Measurements from ENCODE around the gene CNTNAP2.
"Not testable (repeated sequence)": the region's sequence is repeated elsewhere in the genome, so short reads cannot be mapped to it uniquely, and the experiment has no call there.

The CNTNAP2 gene

DNA sequence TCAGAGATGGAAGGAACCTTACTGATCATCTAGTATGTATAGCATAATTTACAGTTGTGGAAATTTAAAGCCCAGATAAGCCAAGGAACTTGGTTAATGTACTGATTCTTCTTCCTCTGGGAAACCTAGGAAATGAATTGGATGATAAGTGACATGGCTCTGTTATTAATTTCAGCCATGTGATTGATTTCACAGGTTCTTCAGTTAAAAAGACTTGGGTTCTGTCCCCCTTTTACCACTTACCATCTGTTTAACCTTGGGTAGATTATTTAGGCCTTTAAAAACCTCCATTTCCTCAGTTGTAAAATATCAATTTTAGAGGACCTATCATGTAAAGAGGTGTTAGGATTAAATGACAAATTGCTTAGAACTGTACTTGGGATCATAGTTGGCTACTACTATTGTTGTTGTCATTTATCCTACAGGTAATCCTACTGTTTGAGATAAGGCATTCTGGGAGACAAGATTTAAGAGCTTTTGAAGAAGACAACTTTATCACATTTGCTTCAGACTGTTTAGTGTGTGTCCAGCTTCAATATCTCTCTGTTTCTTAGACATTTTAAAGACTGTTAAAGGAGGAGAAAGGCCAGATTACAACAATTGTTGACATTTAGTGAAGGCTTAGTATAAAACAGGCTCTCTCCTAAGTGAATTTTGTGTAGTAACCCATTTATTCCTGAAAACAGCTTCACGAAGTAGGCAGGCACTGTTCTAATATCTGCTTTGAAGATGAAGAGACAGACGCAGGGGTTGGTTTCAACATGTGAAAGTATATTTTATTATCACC is 1476.9 kb downstream of the CNTNAP2 start:
- no peak for DNase-seq

DNA sequence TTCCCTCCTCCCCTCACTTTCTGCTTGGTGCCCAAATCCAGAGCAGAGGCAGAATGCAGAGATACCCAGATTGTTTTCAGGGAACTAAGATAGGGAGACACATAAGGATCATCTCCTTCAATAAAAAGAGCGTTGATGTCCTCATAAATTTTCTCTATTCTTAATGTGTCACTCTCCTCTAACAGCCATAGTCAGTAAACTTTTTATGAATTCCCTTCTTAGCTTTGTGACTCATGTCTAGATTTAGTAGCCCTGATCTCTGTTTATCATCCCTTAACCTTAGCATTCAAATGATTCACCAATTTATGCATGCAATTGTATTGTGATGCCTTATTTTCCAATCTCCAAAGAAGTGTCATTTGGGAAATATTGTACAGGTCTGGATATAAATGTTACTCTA is 1478.4 kb downstream of the CNTNAP2 start:
- DNase-seq: no peak

GRCh38 chr7:147598687-147599086 is 1482.1 kb downstream of the CNTNAP2 start:
- DNase-seq: not testable (repeated sequence)

DNA sequence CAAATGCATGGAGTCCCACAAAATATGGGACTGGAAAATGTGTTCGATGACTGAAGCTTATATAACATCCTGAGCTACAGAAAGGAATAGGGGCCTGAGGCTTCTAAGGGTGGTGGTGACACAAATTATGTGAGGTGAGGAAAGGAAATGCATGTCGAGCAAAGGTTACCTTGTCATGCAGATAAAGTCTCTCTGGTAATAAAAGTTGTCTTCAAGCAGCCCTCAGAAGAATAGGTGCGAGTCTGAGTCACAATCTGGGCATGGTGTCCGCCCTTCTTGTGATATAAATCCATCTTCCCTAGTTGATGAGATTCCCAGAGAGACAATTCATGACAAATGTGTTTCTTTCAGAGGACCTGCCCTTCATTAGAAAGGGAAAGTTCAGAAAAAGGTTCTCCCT is 1488.7 kb downstream of the CNTNAP2 start:
- DNase-seq: no peak

- no peak for DNase-seq
These were observed 1490.7 kb downstream of the CNTNAP2 start for GRCh38 chr7:147607157-147607800.

DNA sequence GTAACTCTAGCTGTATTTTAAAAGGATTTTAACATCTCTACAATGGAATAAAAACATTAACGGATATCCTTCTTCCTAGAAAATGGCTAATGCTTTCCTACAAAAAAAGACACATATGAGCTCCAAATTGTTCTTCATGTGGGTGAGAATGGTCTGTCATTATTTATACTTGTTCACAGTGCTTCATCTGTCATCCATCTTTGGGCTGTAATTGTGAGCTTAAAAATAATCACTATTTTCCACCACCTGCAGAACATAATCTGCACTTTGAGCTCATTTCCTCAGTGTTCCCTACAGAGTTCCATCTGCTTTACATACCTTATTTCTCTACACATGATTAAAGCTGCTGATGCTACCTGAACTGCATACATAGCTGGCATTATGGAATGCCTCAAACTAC is 1494.8 kb downstream of the CNTNAP2 start:
- DNase-seq: no peak

DNA sequence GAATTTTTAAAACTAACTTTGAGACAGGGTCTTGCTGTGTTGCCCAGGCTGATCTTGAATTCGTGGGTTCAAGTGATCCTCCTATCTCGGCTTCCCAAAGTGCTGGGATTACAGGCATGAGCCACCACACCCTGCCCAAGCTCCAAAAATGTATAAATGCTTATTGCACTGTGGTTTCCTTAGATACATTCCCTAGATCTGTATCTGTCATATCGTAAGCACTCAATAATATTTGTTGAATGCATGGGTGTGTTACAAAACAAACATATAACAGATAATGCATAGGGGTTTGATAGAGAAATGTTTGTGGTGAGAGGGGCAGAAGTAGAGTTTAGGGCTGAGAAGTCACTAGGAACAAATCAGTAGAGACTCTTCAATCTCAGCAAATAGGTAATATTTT is 1518.7 kb downstream of the CNTNAP2 start:
- no peak for DNase-seq

- no peak for DNase-seq
These were observed 1520.0 kb downstream of the CNTNAP2 start for GRCh38 chr7:147636553-147636952.

- no peak for DNase-seq
These were observed 1522.0 kb downstream of the CNTNAP2 start for GRCh38 chr7:147638566-147638965.

GRCh38 chr7:147639037-147639436 is 1522.4 kb downstream of the CNTNAP2 start:
- no peak for DNase-seq

DNA sequence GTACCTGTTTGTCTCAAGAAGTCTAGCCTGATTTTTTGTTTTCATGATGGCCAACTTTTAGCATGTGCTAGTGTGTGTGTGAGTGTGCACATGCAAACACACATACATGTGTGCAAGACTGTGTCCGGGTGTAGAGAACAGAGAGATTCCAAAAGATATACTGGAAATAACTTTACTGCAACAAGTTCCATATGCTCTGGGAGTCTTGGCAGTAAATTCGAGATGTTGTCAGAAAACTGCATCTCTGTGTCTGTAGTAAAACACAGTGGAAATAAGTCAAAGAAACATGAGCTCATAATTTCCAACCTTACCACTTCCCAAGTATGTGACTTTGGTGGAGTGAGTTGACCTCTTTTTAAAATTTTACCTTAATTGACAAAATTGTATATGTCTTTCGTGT is 1523.2 kb downstream of the CNTNAP2 start:
- DNase-seq: no peak

DNA sequence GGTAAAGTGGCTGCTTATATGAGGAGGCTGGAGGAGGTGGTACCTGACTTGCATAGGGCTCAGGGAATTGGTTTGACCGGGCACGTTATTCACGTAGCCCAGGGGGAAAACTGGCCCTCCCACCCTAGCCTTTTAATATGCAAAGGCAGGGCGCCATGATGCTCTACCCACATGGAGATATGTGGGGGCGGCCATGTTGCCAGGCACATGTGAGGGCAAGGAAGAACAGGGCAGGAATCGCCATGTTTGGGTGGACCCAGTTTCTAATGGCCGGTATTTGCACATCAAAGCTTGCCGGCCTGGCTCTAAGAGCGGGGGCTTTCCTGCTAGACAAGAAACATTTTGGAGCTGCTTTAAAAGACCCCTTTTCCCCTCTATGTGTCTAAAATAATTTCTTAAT is 1524.2 kb downstream of the CNTNAP2 start:
- DNase-seq: no peak

- DNase-seq: no peak
These were observed 1530.0 kb downstream of the CNTNAP2 start for GRCh38 chr7:147646568-147646967.

- DNase-seq: no peak
These were observed 1534.4 kb downstream of the CNTNAP2 start for GRCh38 chr7:147650991-147651390.

GRCh38 chr7:147651601-147652000 is 1535.0 kb downstream of the CNTNAP2 start:
- DNase-seq: no peak

DNA sequence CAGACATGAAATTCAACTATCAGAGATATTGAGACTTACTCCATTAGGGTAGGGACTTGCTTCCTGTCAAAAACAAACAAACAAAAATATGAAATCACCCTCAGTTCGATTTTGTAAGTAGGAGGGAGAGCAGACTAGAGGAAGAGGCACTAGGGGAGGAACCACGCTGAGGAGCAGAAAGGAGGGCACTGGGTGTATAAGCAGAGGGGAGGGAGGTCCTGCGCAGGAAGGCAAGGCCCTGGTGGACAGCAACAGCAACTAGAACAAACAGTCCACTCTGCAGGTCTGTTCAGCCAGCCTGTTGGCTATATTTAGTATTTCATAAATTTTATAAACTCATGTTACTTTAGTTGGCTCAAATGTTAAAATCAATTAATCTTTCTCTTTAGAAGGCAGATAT is 1536.9 kb downstream of the CNTNAP2 start:
- no peak for DNase-seq

DNA sequence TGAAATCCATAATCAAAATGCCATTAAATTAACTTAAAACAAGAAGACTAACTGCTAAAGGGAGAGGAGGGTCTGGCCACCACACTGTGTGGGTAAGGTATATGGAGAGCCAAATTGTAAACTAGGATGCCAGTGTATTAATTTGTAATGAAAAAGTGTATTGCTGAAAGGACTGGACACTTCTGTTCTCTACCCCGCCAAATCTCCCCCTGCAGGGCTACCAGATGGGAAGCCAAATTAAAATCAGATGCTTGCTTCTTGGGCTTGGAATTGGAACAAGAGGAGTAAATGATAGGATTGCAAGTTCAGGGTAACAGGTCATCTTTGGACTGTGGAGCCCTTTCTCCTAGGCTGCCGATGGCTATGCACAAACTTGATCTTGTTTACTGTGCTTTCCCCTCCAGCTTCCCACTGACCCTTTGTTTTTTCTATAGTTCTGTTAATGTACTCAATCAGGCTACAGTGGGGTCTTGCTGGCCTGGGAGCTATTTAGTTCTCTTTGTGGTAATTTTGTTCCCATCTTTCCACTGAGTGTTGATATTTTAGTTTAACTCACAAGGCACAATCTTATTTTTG is 1541.9 kb downstream of the CNTNAP2 start:
- no peak for DNase-seq

DNA sequence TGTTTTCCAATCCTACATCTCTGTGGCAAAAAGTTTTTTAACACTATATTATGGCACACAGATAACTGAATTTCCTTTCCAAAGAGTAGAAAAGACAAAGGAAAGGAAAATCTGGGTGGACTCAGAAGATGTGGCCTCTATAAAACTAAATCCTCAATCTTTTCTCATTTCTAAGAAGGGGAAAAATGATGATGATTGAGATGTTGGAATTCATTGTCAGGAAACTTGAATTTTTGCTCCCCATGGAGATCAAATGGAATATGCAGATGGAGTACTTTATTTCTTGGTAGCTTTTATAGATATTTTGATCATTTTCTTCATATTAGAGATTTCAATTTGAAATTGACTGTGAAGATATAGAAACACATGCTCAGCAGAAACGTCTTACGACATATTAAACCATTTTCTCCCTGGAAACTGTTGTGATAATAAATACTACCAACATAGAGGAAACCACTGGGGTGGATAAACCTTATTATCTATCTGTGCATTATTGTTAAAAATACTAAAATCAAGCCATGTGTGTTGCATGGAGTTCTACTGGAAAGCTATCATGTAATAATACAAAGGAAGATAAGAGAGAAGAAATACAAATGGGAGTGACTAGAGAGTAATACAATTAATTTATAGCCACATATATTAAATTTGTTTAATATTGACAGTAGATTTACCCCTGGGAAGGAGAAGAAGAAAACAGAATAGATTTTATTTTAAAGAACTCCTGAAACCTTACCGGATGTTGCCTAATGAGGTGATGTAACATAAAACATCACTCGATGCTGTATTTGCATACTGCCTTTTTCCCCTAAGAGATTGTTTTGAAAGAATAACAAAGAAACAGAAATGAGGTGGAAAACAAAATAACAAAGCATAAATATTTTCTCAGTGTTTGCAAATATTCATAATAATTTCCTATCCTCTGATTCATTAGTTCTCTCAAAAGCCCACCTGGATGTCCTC is 1542.7 kb downstream of the CNTNAP2 start:
- DNase-seq: no peak

DNA sequence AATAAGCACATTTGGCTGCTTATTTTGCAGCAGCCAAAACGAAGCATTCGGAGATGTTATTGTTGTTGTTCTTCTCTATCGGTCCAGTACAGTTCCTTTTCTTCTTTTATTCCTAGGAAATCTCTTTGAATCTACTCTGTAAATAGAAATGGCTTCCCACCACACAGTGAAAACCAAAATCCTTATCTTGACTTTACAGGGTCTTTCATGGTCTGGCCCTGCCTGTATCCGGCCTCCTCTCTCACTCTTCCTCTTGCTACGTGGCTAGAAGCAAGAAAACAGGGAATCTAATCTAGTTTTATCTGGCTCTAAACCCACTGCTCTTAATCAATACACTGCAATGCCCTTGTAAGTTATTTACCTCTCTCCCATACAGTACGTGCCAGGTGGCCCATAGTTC is 1547.9 kb downstream of the CNTNAP2 start:
- DNase-seq: no peak

DNA sequence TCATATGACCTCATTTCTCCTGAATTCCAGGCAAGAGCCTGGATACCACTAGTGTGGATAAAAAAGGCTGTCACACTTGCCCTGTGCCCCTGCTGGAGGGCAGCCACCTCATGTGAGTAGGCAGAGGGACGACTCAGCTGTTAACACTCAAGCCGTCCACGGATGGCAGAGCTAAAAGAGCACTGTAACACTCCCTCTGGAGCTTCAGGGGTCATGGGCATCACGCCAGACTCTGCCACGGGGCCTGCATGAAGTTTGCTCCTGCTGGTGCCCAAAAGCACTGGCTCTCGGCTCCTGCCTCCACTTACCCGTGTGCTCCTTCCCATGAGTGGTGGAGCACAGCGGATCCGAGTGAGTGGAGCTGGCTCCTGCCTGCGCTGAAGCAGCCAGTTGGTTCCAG is 1554.2 kb downstream of the CNTNAP2 start:
- DNase-seq: no peak

DNA sequence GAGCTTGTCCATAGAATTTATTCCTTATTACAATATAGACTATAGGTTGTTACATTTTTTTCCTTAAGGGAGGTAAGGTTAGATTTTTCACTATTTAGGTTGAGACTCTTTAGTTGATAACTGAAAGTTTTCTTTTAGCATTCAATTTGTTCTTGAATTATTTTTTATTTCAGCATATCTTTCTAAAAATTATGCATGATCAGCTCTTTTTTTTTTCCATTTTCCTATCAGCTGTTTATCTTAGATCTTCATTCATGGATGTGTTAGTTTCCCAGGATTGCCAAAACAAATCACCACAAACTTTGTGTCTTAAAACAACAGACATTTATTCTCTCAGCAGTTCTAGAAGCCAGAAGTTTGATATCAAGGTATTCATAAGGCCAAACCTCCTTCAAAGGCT is 1558.1 kb downstream of the CNTNAP2 start:
- no peak for DNase-seq

- no peak for DNase-seq
These were observed 1562.3 kb downstream of the CNTNAP2 start for GRCh38 chr7:147678943-147679342.

DNA sequence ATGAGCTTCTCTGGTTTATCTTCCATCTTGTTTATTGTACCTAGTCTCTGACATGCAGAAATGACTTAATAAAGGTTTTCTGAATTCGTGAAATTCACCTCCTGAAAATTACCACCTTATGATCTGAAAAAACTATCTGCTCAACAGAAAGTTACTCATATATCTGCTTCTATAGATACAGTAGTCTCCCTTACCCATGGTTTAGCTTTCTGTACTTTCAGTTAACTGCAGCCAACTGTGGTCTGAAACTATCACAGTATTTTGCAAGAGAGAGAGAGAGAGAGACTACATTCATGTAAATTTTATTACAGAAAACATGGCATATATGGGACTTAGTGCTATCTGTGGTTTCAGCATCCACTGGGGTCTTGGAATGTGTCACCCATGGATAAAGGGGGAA is 1564.9 kb downstream of the CNTNAP2 start:
- no peak for DNase-seq

Data from NCI-H1105 (cell line).